ENCODE results near the gene KRTAP5-7. TPM values are rescaled to one million over a fixed set of nuclear protein-coding genes. Genes with fewer than 3 reads are reported as not detected.

Gene KRTAP5-7
- total and polyA plus RNA-seq, 8 donors: 0.14 to 0.24 (median 0.18) TPM; not detected in 5

DNA sequence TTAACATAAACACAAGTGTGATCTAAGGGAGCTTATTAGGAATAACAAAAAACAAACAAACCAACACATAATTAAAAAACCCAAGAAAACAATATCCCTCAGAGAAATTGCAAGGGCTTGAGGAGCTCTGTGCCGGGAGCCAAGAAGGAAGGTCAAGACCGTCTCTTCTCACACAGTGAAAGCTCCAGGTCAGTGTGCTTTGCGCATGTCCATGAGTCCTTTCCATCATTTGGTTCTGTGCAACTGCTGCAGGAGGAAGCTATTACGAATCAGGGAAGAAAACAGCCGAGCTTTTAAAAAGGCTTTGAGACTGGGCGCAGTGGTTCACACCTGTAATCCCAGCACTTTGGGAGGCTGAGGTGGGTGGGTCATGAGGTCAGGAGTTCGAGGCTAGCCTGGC is 15.3 kb downstream of the KRTAP5-7 start:
- no peak for ATAC-seq
- no peaks in the 10 kb centered on the region for H3K9me3 ChIP-seq
- TF ChIP-seq, protein P1, sequence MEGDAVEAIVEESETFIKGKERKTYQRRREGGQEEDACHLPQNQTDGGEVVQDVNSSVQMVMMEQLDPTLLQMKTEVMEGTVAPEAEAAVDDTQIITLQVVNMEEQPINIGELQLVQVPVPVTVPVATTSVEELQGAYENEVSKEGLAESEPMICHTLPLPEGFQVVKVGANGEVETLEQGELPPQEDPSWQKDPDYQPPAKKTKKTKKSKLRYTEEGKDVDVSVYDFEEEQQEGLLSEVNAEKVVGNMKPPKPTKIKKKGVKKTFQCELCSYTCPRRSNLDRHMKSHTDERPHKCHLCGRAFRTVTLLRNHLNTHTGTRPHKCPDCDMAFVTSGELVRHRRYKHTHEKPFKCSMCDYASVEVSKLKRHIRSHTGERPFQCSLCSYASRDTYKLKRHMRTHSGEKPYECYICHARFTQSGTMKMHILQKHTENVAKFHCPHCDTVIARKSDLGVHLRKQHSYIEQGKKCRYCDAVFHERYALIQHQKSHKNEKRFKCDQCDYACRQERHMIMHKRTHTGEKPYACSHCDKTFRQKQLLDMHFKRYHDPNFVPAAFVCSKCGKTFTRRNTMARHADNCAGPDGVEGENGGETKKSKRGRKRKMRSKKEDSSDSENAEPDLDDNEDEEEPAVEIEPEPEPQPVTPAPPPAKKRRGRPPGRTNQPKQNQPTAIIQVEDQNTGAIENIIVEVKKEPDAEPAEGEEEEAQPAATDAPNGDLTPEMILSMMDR (IDR thresholded peaks at IDR 0.05): no peak
- H3K27me3 ChIP-seq: no peaks in the 10 kb centered on the region
- no peak overlapping the region for H3K4me3 ChIP-seq
- no peak for DNase-seq
- intact Hi-C loops (cut with DNase I): no loop called here
- no peak overlapping the region for H3K27ac ChIP-seq
- no peaks in the 10 kb centered on the region for H3K4me1 ChIP-seq
- H3K36me3 ChIP-seq: no peaks in the 10 kb centered on the region

DNA sequence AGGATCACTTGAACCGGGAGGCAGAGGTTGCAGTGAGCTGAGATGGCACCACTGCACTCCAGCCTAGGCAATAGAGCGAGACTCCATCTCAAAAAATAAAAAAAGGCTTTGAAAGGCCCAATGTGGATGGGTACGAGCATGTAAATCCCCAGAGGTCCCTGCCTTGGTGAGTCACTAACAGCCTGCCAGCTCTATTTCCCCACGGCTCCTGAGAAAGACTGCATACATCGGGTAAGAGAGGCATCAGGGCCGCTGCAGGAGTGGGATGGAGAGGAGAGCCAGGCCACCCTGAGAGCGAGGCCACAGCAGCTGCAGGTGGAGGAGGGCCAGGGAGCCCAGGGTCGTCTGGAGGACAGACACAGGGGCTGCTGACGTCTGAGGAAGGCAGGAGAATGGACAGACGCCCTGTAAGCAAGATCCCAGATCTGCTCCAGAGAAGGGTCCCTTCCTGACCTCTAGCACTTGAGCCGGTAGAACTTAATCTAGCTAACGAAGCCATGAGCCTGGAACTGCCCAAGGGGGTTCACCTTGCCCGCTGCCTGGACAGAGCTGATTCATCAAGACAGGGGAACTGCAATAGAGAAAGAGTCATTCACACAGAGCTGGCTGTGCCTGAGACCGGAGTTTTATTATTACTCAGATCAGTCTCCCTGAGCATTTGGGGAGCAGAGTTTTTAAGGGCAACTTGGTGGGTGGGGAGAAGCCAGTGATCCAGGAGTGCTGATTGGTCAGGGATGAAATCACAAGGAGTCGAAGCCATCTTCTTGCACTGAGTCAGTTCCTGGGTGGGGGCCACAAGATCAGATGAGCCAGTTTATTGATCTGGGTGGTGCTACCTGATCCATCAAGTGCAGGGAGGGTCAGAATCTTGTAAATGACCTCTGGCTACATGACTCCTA is 16.1 kb downstream of the KRTAP5-7 start:
- Histone ChIP-seq H3K4me3 (no peak overlapping the region), H3K27ac (no peak overlapping the region), H3K9me3 (no peaks in the 10 kb centered on the region), H3K36me3 (no peaks in the 10 kb centered on the region), H3K27me3 (no peaks in the 10 kb centered on the region), H3K4me1 (no peaks in the 10 kb centered on the region)
- no peak for ATAC-seq
- TF ChIP-seq, protein P1 (IDR thresholded peaks at IDR 0.05): no peak
- intact Hi-C loops (cut with DNase I): no loop called here
- DNase-seq: no peak

DNA sequence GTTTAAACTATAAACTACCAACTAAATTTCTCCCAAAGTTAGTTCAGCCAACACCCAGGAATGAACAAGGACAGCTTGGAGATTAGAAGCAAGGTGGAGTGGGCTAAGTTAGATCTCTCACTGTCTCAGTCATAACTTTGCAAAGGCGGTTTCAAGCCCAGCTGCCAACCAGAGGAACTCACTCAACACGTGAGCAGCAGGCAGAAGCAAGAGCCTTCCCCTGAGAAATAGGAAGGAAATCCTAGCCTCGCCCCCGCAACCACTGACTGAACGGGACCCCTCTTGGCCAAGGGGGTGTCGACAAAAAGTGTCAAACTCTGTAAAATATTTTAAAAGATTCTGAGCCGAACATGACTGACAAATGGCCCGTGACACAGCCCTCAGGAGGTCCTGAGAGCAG is 16.8 kb downstream of the KRTAP5-7 start:
- Histone ChIP-seq H3K36me3 (no peaks in the 10 kb centered on the region), H3K9me3 (no peaks in the 10 kb centered on the region), H3K4me3 (no peak overlapping the region), H3K27ac (no peak overlapping the region), H3K27me3 (no peaks in the 10 kb centered on the region), H3K4me1 (no peaks in the 10 kb centered on the region)
- no peak for DNase-seq
- peak; percentile 45 for ATAC-seq
- intact Hi-C loops (cut with DNase I): no loop called here
- TF ChIP-seq, protein P1 (IDR thresholded peaks at IDR 0.05): no peak

DNA sequence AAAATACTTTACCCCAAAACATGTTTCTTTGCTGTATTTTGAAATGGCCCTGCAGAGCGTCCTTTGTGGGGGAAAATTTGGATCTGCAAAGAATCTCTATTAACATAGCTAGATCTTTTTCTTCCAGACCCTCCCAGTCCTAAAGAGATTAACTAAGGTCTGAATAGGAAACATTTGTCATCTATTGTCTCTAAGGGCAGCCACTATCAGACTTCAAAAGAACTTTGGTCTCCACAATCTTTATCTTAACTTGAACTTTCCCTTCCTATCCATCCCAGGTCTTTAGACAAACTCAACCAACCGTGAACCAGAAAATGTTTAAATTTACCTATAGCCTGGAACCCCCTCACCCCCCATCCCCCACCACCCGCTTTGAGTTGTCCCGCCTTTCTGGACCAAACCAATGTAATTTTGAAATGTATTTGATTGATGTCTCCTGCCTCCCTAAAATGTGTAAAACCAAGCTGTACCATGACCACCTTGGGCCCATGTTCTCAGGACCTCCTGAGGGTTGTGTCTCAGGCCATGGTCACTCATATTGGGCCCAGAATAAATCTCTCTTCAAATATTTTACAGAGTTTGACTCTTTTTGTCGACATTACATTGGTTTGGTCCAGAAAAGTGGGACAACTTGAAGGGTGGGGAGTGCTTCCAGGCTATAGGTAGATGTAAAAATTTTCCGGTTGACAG is 17.6 kb downstream of the KRTAP5-7 start:
- ATAC-seq: no peak
- Histone ChIP-seq H3K27ac (no peak overlapping the region), H3K4me1 (no peaks in the 10 kb centered on the region), H3K36me3 (no peaks in the 10 kb centered on the region), H3K27me3 (no peaks in the 10 kb centered on the region), H3K4me3 (no peak overlapping the region), H3K9me3 (no peaks in the 10 kb centered on the region)
- TF ChIP-seq, protein P1 (IDR thresholded peaks at IDR 0.05): no peak
- intact Hi-C loops (cut with DNase I): no loop called here
- DNase-seq: no peak

DNA sequence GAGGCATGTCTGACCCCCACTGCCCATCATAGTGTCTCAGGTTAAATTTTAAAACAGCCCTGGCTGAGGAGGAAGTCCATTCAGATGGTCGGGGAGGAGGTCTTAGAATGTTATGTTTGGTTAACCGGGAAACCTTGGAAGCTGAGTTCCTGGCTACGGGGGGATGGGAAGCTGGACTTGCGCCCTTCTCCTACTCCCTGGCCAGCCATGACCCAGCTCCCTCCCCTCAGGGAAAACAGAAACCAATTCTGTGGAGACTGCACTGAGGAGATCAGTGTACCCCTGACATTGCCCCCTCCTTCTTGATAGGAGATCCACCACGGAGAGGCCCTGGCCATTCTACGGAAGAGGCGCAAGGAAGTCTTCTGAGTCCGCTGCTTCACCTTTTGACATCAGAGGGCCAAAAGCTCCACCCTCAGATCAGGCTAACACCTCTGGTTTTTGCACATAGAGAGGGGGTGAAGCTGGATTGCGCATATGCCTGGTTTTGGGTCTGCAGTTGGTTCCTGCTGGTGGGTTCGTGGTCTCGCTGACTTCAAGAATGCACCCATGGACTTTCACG is 18.4 kb downstream of the KRTAP5-7 start:
- Histone ChIP-seq H3K4me1 (no peaks in the 10 kb centered on the region), H3K27ac (no peak overlapping the region), H3K4me3 (no peak overlapping the region), H3K27me3 (no peaks in the 10 kb centered on the region), H3K36me3 (no peaks in the 10 kb centered on the region), H3K9me3 (no peaks in the 10 kb centered on the region)
- TF ChIP-seq, protein P1 (IDR thresholded peaks at IDR 0.05): no peak
- intact Hi-C loops (cut with DNase I): no loop called here
- DNase-seq (no peak), ATAC-seq (no peak)
